Colonic mucosa (tissue), 4 donors: ENCODE results near the gene OR7C2. TPM values are rescaled to one million over a fixed set of nuclear protein-coding genes. Genes with fewer than 3 reads are reported as not detected.

Experiments
- DNase-seq: peaks from one replicate; pipeline ENCODE4 v3.0.0-alpha.2; 2020
- H3K27ac ChIP-seq: fragments of 200-600 bp; one replicate; pipeline ENCODE4 v1.8.0; 2021
- H3K27me3 ChIP-seq: fragments of 200-600 bp; one replicate; pipeline ENCODE4 v1.8.0; 2021
- H3K36me3 ChIP-seq: fragments of 200-600 bp; one replicate; pipeline ENCODE4 v1.8.0; 2021
- H3K4me1 ChIP-seq: fragments of 200-600 bp; one replicate; pipeline ENCODE4 v1.8.0; 2021; ENCODE audit warnings: mild to moderate bottlenecking
- H3K4me3 ChIP-seq: fragments of 200-600 bp; one replicate; pipeline ENCODE4 v1.8.0; 2021
- H3K9ac ChIP-seq, 2 donors: one replicate each; pipeline ENCODE4 v1.7.0; 2013; ENCODE audit warnings: control low read depth in 2 of 2, low read depth in 2 of 2, low read length in 2 of 2
- H3K9me3 ChIP-seq: fragments of 200-600 bp; one replicate; pipeline ENCODE4 v1.8.0; 2021
- CTCF ChIP-seq: fragments of 200-600 bp; IDR thresholded peaks from one replicate; pipeline ENCODE4 v1.8.0; 2022; ENCODE audit warnings: antibody characterized with exemption, mild to moderate bottlenecking
- intact Hi-C: fragments of 100-400 bp; cut with DNase I; formaldehyde crosslinking; loops from one replicate; pipeline ENCODE4 v1.14.1; 2022
- total RNA-seq, 2 donors: library from RNA; stranded (reverse); fragmentation: NEBNext Ultra II Directional in 1 of 2; extraction: Animal tissue kit (Norgen Biotek cat#: 25700) in 1 of 2; gene quantifications; one replicate each; pipeline ENCODE4 v1.2.1, GENCODE V29; 2021
- donor health status: healthy.
- donor health status: DM: no; HTN: no; CAD: no.
- donor health status: DM: no; HTN: no; CAD: no.

OR7C2 gene
- total RNA-seq, 2 donors from 2014 or later = not detected

GRCh38 chr19:14977128-14977527 is 35.8 kb downstream of the OR7C2 start:
- Histone ChIP-seq H3K9ac (no peak overlapping the region), H3K4me3 (no peak overlapping the region), H3K36me3 (no peaks in the 10 kb centered on the region), H3K27me3 (peaks cover 29% of the 10 kb centered on the region), H3K9me3 (no peaks in the 10 kb centered on the region), H3K27ac (no peak overlapping the region), H3K4me1 (no peaks in the 10 kb centered on the region)
- no peak for DNase-seq
- no peak for TF ChIP-seq CTCF
- intact Hi-C loops = no loop called here

- no peak overlapping the region for H3K9ac ChIP-seq
- DNase-seq = no peak
- no peaks in the 10 kb centered on the region for H3K4me1 ChIP-seq
- no peak overlapping the region for H3K27ac ChIP-seq
- peaks cover 29% of the 10 kb centered on the region for H3K27me3 ChIP-seq
- H3K9me3 ChIP-seq = no peaks in the 10 kb centered on the region
- intact Hi-C loops = no loop called here
- H3K4me3 ChIP-seq = no peak overlapping the region
- TF ChIP-seq CTCF = no peak
- no peaks in the 10 kb centered on the region for H3K36me3 ChIP-seq
Observed at GRCh38 chr19:14978161-14978776, 37.0 kb downstream of the OR7C2 start.

DNA sequence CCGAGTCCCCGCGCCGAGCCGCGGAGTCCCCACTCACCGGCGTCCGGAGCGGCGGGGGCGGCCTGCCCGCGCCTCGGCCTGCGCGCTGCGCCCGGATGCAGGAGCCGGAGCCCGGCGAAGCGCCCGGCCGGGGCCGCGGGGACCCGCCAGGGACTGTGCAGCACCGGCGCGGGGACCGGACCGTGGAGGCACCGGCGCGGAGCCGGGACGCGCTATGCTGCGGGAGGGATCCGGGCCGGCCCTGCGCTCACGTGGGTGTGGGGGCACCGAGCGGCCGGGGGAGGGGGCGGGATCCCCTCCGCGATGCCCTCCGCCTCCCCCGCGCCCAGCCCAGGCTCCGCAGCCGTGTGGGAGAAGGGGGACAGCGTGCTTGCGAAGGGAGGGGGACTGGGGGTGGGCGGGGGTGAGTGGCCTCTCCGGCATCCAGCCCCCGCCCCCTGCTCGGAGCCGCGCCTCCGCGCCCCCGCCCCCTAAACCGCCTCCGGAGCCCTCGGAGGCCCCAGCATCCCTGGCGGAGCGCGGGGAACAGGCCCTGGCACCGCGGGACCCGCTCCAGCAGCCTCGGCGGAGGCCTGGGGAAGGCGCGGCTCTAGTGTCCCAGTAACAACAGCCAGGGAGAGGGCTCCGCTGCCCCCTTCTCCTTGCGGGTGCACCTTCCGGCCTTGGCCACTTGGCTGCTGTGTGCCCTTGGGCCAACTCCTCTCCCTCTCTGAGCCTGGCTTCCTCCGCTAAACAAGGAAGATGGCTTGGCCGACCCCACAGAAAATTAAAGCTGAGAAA is 38.4 kb downstream of the OR7C2 start, which contains the start of gene SLC1A6:
TSS of gene SLC1A6 (minus strand) at position 389 of the 780 bp plus-strand sequence. CDS start 6,954 bp downstream, outside the sequence.
- no peak within 1 kb of the TSS for H3K27ac ChIP-seq
- intact Hi-C loops = no loop called here
- no peak for TF ChIP-seq CTCF
- DNase-seq = no peak
- H3K9ac ChIP-seq = no peak within 1 kb of the TSS
- H3K27me3 ChIP-seq = peaks cover 29% of the 10 kb centered on the region
- no peaks in the 10 kb centered on the region for H3K4me1 ChIP-seq
- H3K36me3 ChIP-seq = no peaks in the 10 kb centered on the region
- no peaks in the 10 kb centered on the region for H3K9me3 ChIP-seq
- H3K4me3 ChIP-seq = no peak within 1 kb of the TSS

- no peak for TF ChIP-seq CTCF
- Histone ChIP-seq H3K27me3 (peaks cover 13% of the 10 kb centered on the region), H3K4me3 (no peak overlapping the region), H3K27ac (no peak overlapping the region), H3K4me1 (no peaks in the 10 kb centered on the region), H3K36me3 (no peaks in the 10 kb centered on the region), H3K9ac (no peak overlapping the region), H3K9me3 (no peaks in the 10 kb centered on the region)
- DNase-seq = no peak
- intact Hi-C loops = no loop called here
Observed at GRCh38 chr19:14985133-14985532, 43.8 kb downstream of the OR7C2 start.

Other genes starting within 250 kb of the OR7C2 start
- gene ADGRE2, start 162.9 kb upstream of the OR7C2 start, total RNA-seq = 1 to 10 TPM; 1.3 to 1.8 TPM
- not detected for gene OR7A5, start 106.3 kb upstream of the OR7C2 start, total RNA-seq
- gene OR7C1, start 106.3 kb upstream of the OR7C2 start, total RNA-seq = not detected
- gene OR7A10, start 92.6 kb upstream of the OR7C2 start, total RNA-seq = not detected
- gene OR7A17, start 55.4 kb upstream of the OR7C2 start, total RNA-seq = not detected
- not detected for gene SLC1A6, start 38.4 kb downstream of the OR7C2 start, total RNA-seq
- gene CASP14, start 108.0 kb downstream of the OR7C2 start, total RNA-seq = not detected
- gene OR1I1, start 140.7 kb downstream of the OR7C2 start, total RNA-seq = not detected
- gene SYDE1, start 165.9 kb downstream of the OR7C2 start, total RNA-seq = 1 to 10 TPM; 1.8 to 5.8 TPM